ENCODE measurements around the gene RIN2.

The RIN2 gene

DNA sequence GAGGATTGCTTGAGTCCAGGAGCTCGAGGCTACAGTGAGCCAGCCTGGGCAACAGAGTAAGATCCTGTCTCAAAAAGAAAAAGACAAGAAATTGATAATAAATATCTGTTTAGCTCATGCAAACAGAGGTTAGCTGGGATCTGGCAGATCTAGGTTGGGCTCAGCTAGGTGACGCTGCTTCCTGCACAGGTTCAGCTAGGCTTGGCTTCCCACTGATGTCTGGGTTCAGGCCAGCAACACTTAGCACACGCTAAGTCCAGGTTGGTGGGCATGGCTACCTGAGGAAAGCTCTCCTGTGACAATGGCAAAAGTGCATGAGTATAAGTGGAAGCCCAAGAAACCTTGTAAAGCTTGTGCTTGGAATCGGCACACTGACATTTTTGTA lies 48.7 kb downstream of the RIN2 start:
- no peaks in the 10 kb centered on the region for H3K36me3 ChIP-seq (ENCODE audit: insufficient read depth)
- no peaks in the 10 kb centered on the region for H3K27me3 ChIP-seq (ENCODE audit: insufficient read depth, low read depth)
- peaks cover 2% of the 10 kb centered on the region for H3K4me1 ChIP-seq (ENCODE audit: low read depth, poor library complexity, severe bottlenecking)
- H4K20me1 ChIP-seq (ENCODE audit: insufficient read depth) = no peaks in the 10 kb centered on the region
- no peak overlapping the region for H3K4me3 ChIP-seq (IDR thresholded peaks at IDR 0.05; ENCODE audit: insufficient read depth, low read depth, low read length)
- TF ChIP-seq, protein P1, sequence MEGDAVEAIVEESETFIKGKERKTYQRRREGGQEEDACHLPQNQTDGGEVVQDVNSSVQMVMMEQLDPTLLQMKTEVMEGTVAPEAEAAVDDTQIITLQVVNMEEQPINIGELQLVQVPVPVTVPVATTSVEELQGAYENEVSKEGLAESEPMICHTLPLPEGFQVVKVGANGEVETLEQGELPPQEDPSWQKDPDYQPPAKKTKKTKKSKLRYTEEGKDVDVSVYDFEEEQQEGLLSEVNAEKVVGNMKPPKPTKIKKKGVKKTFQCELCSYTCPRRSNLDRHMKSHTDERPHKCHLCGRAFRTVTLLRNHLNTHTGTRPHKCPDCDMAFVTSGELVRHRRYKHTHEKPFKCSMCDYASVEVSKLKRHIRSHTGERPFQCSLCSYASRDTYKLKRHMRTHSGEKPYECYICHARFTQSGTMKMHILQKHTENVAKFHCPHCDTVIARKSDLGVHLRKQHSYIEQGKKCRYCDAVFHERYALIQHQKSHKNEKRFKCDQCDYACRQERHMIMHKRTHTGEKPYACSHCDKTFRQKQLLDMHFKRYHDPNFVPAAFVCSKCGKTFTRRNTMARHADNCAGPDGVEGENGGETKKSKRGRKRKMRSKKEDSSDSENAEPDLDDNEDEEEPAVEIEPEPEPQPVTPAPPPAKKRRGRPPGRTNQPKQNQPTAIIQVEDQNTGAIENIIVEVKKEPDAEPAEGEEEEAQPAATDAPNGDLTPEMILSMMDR (conservative IDR thresholded peaks at IDR 0.05; ENCODE audit: low read depth, low read length) = no peak
- no peak overlapping the region for H3K9ac ChIP-seq
- H2AFZ ChIP-seq (ENCODE audit: low read depth) = no peak overlapping the region
- no peaks in the 10 kb centered on the region for H3K79me2 ChIP-seq (ENCODE audit: insufficient read depth, low read depth)
- no peak overlapping the region for H3K4me2 ChIP-seq
- no peak overlapping the region for H3K27ac ChIP-seq

DNA sequence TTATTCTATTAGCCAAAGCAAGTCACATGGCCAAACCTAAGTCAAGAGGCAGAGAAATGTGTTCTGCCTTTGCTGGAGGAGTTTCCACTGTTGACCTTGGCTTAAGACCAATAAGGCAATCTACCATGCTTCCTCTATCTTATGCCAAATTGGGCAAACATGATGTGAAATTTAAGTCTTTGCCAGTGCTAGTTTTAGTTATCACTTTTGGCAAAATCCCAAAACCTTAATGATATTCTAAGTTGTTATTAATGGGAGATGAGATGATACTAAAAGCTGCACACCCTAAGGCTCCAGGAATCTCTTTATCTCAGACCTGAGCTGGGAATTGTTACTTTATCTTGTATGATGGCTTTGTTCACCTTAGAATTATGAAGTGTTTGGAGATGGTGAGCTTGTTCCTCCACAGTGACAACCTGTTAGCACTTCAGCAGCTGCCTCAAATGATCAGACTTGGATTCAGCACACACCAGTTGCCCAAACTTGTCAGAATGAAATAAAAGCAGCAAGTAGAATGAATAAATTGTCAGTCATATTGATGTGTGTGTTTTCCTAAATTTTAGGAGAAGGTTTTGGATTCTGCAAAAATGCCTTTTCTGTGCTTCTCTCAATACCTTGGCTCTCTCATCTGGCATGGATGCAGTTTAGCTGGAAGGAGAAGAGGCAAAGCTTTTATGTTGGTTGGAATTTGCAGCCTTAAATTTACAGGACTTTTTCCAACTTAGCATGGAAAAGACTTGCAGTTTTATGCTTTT lies 49.3 kb downstream of the RIN2 start:
- Histone ChIP-seq H4K20me1 (ENCODE audit: insufficient read depth) (no peaks in the 10 kb centered on the region), H3K9ac (no peak overlapping the region), H3K27me3 (ENCODE audit: insufficient read depth, low read depth) (no peaks in the 10 kb centered on the region), H3K27ac (no peak overlapping the region), H2AFZ (ENCODE audit: low read depth) (no peak overlapping the region), H3K79me2 (ENCODE audit: insufficient read depth, low read depth) (no peaks in the 10 kb centered on the region), H3K36me3 (ENCODE audit: insufficient read depth) (no peaks in the 10 kb centered on the region), H3K4me2 (no peak overlapping the region), H3K4me1 (ENCODE audit: low read depth, poor library complexity, severe bottlenecking) (peaks cover 8% of the 10 kb centered on the region), H3K4me3 (IDR thresholded peaks at IDR 0.05; ENCODE audit: insufficient read depth, low read depth, low read length) (no peak overlapping the region)
- TF ChIP-seq, protein P1 (conservative IDR thresholded peaks at IDR 0.05; ENCODE audit: low read depth, low read length) = no peak

Measured in KMS-11 (cell line).